RWPE1 (cell line): Measurements from ENCODE around the gene PHLDA2.

Experiments
- CTCF ChIA-PET: fragments of 350-600 bp; sonication (Branson Sonifier 250); formaldehyde crosslinking; extraction: SDS; loops from one replicate; lab custom pipeline; 2021; lab: Yijun Ruan, JAX
- POLR2A ChIA-PET: fragments of 400-600 bp; formaldehyde crosslinking; extraction: SDS; loops from one replicate; lab custom pipeline; 2020; ENCODE audit warnings: antibody characterized with exemption; ENCODE audit not compliant: low non-redundant PET; lab: Yijun Ruan, JAX
- DNase-seq: peaks from one replicate; pipeline ENCODE4 v3.0.0; 2012; ENCODE audit warnings: low spot score
- H3K27ac ChIP-seq: fragments of 450-650 bp; 2 replicates; pipeline ENCODE4 v1.5.1; 2017
- TF ChIP-seq, protein P1 (sequence below): fragments of 450-650 bp; conservative IDR thresholded peaks from 2 replicates; pipeline ENCODE4 v1.5.1; 2017; ENCODE audit warnings: low read depth, mild to moderate bottlenecking

PHLDA2 gene

DNA sequence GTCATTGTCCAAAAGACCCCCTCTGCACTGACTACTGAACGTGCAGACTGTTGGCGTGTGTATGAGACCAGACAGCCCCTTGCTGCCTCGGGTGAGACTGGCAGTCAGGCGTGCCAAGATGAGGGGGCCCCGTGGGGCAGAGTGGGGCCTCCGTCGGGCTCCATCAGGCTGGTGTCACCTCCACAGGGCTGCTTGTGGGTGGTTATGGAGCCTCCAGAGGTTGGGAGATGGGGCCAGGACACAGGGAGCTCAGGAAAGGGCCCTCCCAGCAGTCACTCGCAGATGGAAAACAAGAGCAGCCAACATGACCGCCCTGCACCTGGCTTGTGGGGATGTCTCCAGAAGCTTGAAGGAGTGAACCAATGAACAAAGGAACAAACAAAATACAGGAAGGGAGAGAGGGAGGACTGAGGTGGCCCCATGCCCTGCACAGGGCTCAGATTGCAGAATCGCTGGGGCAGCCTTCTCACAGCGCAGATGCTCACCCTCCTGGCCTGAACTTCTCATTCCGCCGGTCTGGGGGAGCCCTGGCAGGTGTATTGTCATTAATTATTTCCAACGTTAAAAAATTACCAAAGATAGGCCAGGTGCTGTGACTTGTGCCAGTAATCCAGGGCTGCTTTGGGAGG, 5.5 kb upstream of the PHLDA2 start:
- no peak for DNase-seq
- TF ChIP-seq, protein P1, sequence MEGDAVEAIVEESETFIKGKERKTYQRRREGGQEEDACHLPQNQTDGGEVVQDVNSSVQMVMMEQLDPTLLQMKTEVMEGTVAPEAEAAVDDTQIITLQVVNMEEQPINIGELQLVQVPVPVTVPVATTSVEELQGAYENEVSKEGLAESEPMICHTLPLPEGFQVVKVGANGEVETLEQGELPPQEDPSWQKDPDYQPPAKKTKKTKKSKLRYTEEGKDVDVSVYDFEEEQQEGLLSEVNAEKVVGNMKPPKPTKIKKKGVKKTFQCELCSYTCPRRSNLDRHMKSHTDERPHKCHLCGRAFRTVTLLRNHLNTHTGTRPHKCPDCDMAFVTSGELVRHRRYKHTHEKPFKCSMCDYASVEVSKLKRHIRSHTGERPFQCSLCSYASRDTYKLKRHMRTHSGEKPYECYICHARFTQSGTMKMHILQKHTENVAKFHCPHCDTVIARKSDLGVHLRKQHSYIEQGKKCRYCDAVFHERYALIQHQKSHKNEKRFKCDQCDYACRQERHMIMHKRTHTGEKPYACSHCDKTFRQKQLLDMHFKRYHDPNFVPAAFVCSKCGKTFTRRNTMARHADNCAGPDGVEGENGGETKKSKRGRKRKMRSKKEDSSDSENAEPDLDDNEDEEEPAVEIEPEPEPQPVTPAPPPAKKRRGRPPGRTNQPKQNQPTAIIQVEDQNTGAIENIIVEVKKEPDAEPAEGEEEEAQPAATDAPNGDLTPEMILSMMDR: no peak
- CTCF ChIA-PET: no interaction called here
- POLR2A ChIA-PET: interaction anchor here (0.6 kb wide), 1 partner anchor 42 kb away, joined by 3 read pairs; no protein-coding TSS in a partner anchor
- peak overlapping the region; percentile 95 for H3K27ac ChIP-seq

DNA sequence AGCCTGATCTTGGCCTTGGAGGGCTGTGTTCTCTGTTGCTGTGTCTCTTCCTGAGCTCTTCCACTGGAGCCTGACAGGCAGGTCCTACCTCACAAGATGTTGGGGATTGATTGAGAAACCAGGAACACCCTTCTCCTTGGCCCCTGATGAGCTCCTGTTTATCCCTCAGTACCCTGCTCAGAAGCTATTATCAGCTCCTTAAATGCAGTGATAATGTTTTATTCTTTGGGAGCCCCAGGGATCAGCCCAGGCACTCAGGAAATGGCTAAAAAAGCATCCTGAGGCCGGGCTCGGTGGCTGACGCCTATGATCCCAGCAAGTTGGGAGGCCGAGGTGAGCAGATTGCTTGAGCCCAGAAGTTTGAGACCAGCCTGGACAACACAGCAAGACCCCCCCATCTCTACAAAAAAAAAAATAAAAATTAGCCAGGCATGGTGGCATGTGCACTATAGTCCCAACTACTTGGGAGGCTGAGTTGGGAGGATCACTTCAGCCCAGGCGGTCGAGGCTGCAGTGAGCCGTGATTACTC, 4.9 kb upstream of the PHLDA2 start:
- H3K27ac ChIP-seq: peak overlapping the region; percentile 95
- ChIA-PET CTCF (no interaction called here), POLR2A (interaction anchor here (0.6 to 1.2 kb wide), 3 partner anchors 31 to 49 kb away, joined by 3 to 6 read pairs (median 3); partner anchors contain the start of gene CDKN1C)
- no peak for DNase-seq
- TF ChIP-seq, protein P1: no peak

DNA sequence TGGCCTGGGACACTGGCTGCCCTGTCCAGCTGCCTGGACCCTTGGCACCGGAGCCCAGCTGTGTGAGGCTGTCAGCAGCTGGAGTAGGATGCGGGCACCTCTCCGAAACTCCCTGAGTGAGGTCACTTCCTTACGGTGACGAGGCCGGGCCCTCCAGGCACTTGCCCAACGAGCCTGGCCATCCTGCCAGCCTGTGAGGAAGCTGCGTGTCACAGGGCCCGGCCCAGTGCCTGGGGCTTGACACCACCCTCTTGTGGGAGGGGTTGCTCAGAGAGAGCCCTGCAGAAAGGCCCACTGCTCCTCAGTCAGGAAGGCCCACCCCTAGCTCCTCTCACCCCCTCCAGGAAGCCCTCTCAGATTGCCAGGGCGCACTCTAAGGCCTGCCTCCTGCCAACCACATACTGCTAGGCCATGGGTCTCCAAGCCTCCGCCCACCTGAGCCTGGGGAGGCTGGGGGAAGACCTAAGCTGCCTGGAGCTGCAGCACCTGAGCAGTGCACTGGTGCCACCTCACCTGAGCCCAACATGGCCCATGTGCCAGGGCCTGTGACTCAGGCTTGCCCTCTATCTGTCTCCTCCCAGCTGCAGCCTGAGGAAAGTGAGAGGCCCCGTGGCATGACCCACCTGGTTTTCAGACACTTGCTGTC, 4.3 kb upstream of the PHLDA2 start:
- ChIA-PET CTCF (interaction anchor here (0.9 to 1.3 kb wide), 2 partner anchors 10 to 158 kb away, joined by 3 to 5 read pairs; no protein-coding TSS in a partner anchor), POLR2A (interaction anchor here (1.0 to 1.2 kb wide), 3 partner anchors 31 to 48 kb away, joined by 3 to 6 read pairs (median 3); partner anchors contain the start of gene CDKN1C)
- TF ChIP-seq, protein P1: no peak
- peak; percentile 90 for DNase-seq
- peak overlapping the region; percentile 95 for H3K27ac ChIP-seq

DNA sequence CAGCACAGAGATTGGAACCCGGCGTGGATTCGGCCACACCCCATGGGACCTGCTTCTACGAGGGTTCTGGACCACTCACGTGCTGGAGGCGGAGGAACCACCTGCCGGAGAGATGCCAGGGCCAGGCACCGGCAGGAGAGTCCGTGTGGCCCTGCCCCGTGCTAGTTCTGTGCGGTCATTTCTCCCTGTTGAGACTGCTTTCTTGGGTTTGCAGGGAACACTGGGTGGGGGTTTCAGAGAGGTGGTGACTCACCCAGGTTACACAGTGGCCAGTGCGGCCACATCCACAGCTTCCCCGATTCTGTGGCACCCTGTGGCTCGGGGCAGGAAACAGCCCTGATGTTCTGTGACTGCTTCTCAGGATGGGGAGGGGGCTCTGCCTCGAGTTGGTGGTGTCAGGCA, 3.6 kb upstream of the PHLDA2 start:
- H3K27ac ChIP-seq: peak overlapping the region; percentile 95
- TF ChIP-seq, protein P1: no peak
- POLR2A ChIA-PET: interaction anchor here (0.5 to 1.2 kb wide), 4 partner anchors 30 to 410 kb away, joined by 3 to 6 read pairs (median 4); partner anchors contain the start of gene CDKN1C
- DNase-seq: no peak
- CTCF ChIA-PET: interaction anchor here (0.6 to 1.3 kb wide), 3 partner anchors 11 to 159 kb away, joined by 3 to 5 read pairs (median 3); no protein-coding TSS in a partner anchor

DNA sequence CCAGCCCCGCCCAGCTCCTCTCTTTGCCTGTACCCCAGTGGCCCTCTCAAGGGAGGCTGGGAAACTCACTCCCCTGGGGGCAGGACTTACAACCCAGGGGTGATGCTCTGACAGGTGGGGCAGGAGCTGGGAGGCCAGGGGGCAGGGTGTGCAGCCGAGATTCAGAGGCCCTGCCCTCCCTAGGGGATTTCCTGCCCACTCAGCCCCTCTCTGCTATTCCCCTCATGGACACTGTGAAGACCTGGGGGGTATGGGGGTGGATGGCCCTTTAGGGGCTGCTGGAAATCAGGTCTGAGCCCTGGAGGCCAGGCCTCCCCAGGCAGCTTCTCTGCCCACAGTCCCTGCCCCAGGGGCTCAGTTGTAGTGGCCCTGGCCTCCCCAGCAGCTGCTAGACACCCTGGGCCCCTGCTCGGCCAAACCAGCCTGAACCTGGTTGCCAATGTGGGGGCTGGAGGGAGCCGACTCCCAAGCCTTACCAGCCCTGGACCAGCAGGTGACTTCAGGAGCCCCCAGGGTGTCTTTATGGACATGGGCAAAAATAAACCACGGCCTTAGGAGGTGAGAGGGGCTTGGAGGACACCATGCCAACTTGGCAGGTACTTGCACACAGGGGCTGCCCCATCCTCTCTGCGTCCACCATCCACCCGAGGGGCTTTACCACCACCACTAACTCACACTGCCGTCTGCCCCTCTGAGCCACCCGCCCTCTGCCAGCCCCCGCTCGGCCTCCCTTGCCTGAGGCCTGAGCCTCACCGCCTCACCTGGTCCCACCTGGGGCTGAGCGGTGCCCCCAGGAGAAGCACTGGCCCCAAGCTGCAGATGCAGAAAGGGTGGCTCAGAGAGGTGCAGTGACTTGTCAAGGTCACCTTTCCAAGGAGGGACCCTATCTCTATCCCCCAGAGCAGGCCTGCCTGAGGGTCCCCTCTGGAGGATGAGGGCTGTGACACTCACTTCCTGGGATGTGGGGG, 2.8 kb upstream of the PHLDA2 start:
- peak overlapping the region; percentile 95 for H3K27ac ChIP-seq
- CTCF ChIA-PET: interaction anchor here (0.6 to 2.9 kb wide), 7 partner anchors 7 to 512 kb away, joined by 3 to 16 read pairs (median 3); no protein-coding TSS in a partner anchor
- POLR2A ChIA-PET: no interaction called here
- TF ChIP-seq, protein P1: no peak
- DNase-seq: no peak
